Heart right ventricle (tissue), 16 donors: ENCODE measurements around the gene NPR3. TPM values are rescaled to one million over a fixed set of nuclear protein-coding genes. Genes with fewer than 3 reads are reported as not detected.

Source experiments
- ATAC-seq, 8 donors: fragments of 200-7000 bp; cut with Tn5 transposase; one replicate each; pipeline ENCODE4 v1.9.1; 2020; ENCODE audit warnings: mild to moderate bottlenecking in 8 of 8, moderate library complexity in 8 of 8, moderate number of reproducible peaks in 1 of 8
- DNase-seq, 2 donors: peaks; one replicate each; pipeline ENCODE4 v3.0.0-alpha.2; 2020
- H3K27ac ChIP-seq, 10 donors: fragments of 200-600 bp; sonication (generic) in 2 of 10; one replicate each; pipeline versions ENCODE4 v1.5.0 to v1.8.0; 2020 to 2022; ENCODE audit warnings: mild to moderate bottlenecking in 3 of 10
- H3K27me3 ChIP-seq, 7 donors: fragments of 200-600 bp; one replicate each; pipeline ENCODE4 v1.8.0; 2021 to 2022; ENCODE audit warnings: mild to moderate bottlenecking in 2 of 7
- H3K36me3 ChIP-seq, 9 donors: fragments of 200-600 bp; sonication (generic) in 1 of 9; one replicate each; pipeline versions ENCODE4 v1.5.0 to v1.8.0; 2020 to 2022; ENCODE audit warnings: mild to moderate bottlenecking in 2 of 9
- H3K4me1 ChIP-seq, 9 donors: fragments of 200-600 bp; sonication (generic) in 1 of 9; one replicate each; pipeline versions ENCODE4 v1.5.0 to v1.8.0; 2020 to 2022; ENCODE audit warnings: mild to moderate bottlenecking in 4 of 9
- H3K4me3 ChIP-seq, 10 donors: fragments of 200-600 bp; sonication (generic) in 2 of 10; one replicate each; pipeline versions ENCODE4 v1.5.0 to v1.8.0; 2020 to 2022; ENCODE audit warnings: mild to moderate bottlenecking in 7 of 10, moderate library complexity in 2 of 10
- H3K9me3 ChIP-seq, 11 donors: fragments of 200-600 bp in 10 of 11; sonication (generic) in 2 of 11; one replicate each; pipeline versions ENCODE4 v1.5.0 to v1.8.0; 2013 to 2022; ENCODE audit warnings: mild to moderate bottlenecking in 2 of 11, control low read depth in 1 of 11, moderate library complexity in 1 of 11
- CTCF ChIP-seq, 9 donors: fragments of 200-600 bp; sonication (generic) in 2 of 9; IDR thresholded peaks; one replicate each; pipeline versions ENCODE4 v1.5.0 to v1.8.0; 2021 to 2022; ENCODE audit warnings: antibody characterized with exemption in 9 of 9, mild to moderate bottlenecking in 5 of 9, moderate library complexity in 1 of 9
- WGBS, 2 donors: extraction: QIAGEN DNeasy Blood & Tissue Kit; methylation state at CpG; one replicate each; pipeline ENCODE4 v1.1.7; 2013; ENCODE audit warnings: inconsistent platforms in 1 of 2; 5-methylcytosine and 5-hydroxymethylcytosine counted together
- intact Hi-C, 10 donors: fragments of 100-400 bp; cut with DNase I; formaldehyde crosslinking; loops; one replicate each; pipeline versions ENCODE4 v1.11.1 to v1.14.2; 2022
- polyA plus RNA-seq, 2 donors: library from polyadenylated mRNA; stranded (reverse); fragments of 200-250 nt; gene quantifications; one replicate each; pipeline ENCODE4 v1.2.3, GENCODE V29; 2013
- total RNA-seq, 10 donors: library from RNA; stranded (reverse); fragmentation: NEBNext Ultra II Directional in 3 of 10; extraction: Animal tissue kit (Norgen Biotek cat#: 25700) in 3 of 10; gene quantifications; one replicate each; pipeline versions ENCODE4 v1.2.1 to v1.2.4, GENCODE V29; 2021 to 2023
- donor health status: Arrhythmogenic right ventricular cardiomyopathy.
- donor health status: ischemic (EF 13 %, LVEDD 7.1; RV severe dilation, severe dysfunction).
- donor health status: healthy with polysubstance abuse.
- donor health status: DM: no; HTN: yes; CAD: no.
- donor health status: DM: no; HTN: no; CAD: no.
- donor health status: ischemic (EF 25% LVEDD 6.9; RV normal size, moderate dysfunction).
- donor health status: ischemic (EF 25% LVEDD 5.7; RV mildly dilated, moderate dysfunction).
- donor health status: healthy.
- donor health status: DM: yes; HTN: yes; CAD: no.
- donor health status: Ischemic cardiomyopathy.
- donor health status: ischemic (EF 35%, LVEDD 5.7; RV mildly dilated, moderate dysfunction).
- donor health status: nonischemic (EF 11% LVEDD 7.7; RV severe dilation, severe dysfunction).
- donor health status: DM: yes; HTN: yes; CAD: no.
- donor health status: PGD.
- donor health status: ischemic (EF 29% LVEDD 5.4; RV normal size, mild dysfunction).
- donor health status: nonischemic (EF 23%, LVEDD 6.1; RV moderate dilation, normal function).

Gene NPR3
- total and polyA plus RNA-seq, 12 donors = 6.0 to 135 (median 32.3) TPM

- Histone ChIP-seq H3K4me3 (no peak overlapping the region), H3K27me3 (no peaks in the 10 kb centered on the region), H3K4me1 (peaks cover 0 to 13% (median 0%) of the 10 kb centered on the region in 9 donors), H3K9me3 (peaks cover 0 to 21% (median 0%) of the 10 kb centered on the region in 11 donors), H3K36me3 (peaks cover 0 to 22% (median 0%) of the 10 kb centered on the region in 9 donors), H3K27ac (no peak overlapping the region)
- 79 to 86% methylated on average over 2 of the region's 2 CpGs for WGBS, 2 donors
- TF ChIP-seq CTCF (IDR thresholded peaks at IDR 0.05) = no peak
- no peak for ATAC-seq
- DNase-seq = no peak
- intact Hi-C loops = no loop called here
Measured at GRCh38 chr5:32753051-32753450, 41.9 kb downstream of the NPR3 start.

- TF ChIP-seq CTCF (IDR thresholded peaks at IDR 0.05) = no peak
- H3K4me3 ChIP-seq = no peak overlapping the region
- no peak for DNase-seq
- H3K4me1 ChIP-seq = peaks cover 0 to 13% (median 0%) of the 10 kb centered on the region in 9 donors
- intact Hi-C loops = no loop called here
- peaks cover 0 to 16% (median 0%) of the 10 kb centered on the region in 11 donors for H3K9me3 ChIP-seq
- peak in 4 of 8 donors; percentile 24 to 53 (median 32) for ATAC-seq
- H3K27ac ChIP-seq = no peak overlapping the region
- peaks cover 0 to 22% (median 0%) of the 10 kb centered on the region in 9 donors for H3K36me3 ChIP-seq
- no peaks in the 10 kb centered on the region for H3K27me3 ChIP-seq
Measured at GRCh38 chr5:32753765-32754164, 42.6 kb downstream of the NPR3 start.

DNA sequence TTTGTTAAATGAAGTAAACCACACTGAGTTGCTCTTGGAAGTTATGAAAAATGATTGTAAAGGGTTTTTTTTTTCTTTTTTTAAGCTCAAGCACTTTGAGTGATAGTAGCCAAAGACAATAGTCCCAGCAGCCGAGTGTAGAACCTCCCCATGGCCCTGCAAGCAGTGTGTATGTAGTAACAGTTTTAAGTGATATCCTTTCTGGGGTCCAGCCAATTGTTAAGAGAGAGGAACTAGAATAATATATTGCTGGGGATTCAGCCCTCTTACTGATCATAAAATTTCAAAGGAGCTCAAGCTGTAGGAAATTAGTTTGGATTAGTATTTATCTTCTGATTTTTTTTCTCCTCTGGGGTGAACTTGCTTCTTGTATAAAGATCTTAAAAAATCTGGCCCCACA, 43.2 kb downstream of the NPR3 start:
- Histone ChIP-seq H3K4me3 (no peak overlapping the region), H3K4me1 (peaks cover 0 to 13% (median 0%) of the 10 kb centered on the region in 9 donors), H3K27me3 (no peaks in the 10 kb centered on the region), H3K27ac (no peak overlapping the region), H3K36me3 (peaks cover 0 to 22% (median 0%) of the 10 kb centered on the region in 9 donors), H3K9me3 (peaks cover 0 to 19% (median 0%) of the 10 kb centered on the region in 11 donors)
- DNase-seq (no peak), ATAC-seq (peak in 1 of 8 donors; percentile 56)
- WGBS, 2 donors = 29 to 35% methylated on average over 1 of the region's 1 CpG
- intact Hi-C loops = no loop called here
- TF ChIP-seq CTCF (IDR thresholded peaks at IDR 0.05) = no peak

GRCh38 chr5:32760091-32760509, 49.0 kb downstream of the NPR3 start:
- Histone ChIP-seq H3K4me1 (peaks cover 0 to 5% (median 0%) of the 10 kb centered on the region in 9 donors), H3K4me3 (peak overlapping the region in 1 of 10 donors; percentile 29), H3K36me3 (peaks cover 0 to 6% (median 0%) of the 10 kb centered on the region in 9 donors), H3K27ac (no peak overlapping the region), H3K27me3 (no peaks in the 10 kb centered on the region), H3K9me3 (peaks cover 0 to 31% (median 0%) of the 10 kb centered on the region in 11 donors)
- 62 to 78% methylated on average over 4 of the region's 4 CpGs for WGBS, 2 donors
- no peak for TF ChIP-seq CTCF (IDR thresholded peaks at IDR 0.05)
- ATAC-seq = no peak
- intact Hi-C loops = no loop called here
- no peak for DNase-seq
